Memory B cell (primary cell): Measurements from ENCODE around the gene CTAG1A.
"Not testable (repeated sequence)": the region's sequence is repeated elsewhere in the genome, so short reads cannot be mapped to it uniquely, and the experiment has no call there.

Experiments used
- ATAC-seq: fragments of 150-1000 bp; cut with Tn5 transposase; 2 replicates; pipeline ENCODE4 v1.10.0; 2021; ENCODE audit warnings: low read depth, mild to moderate bottlenecking, moderate library complexity
- DNase-seq, 2 donors: peaks; one replicate each; pipeline ENCODE4 v3.0.0; 2022; ENCODE audit warnings: low spot score in 2 of 2
- H3K27ac Mint-ChIP-seq: one replicate; pipeline ENCODE4 v1.8.0; 2022; ENCODE audit warnings: mild to moderate bottlenecking, moderate library complexity, mixed read lengths
- H3K27me3 Mint-ChIP-seq: one replicate; pipeline ENCODE4 v1.8.0; 2022; ENCODE audit warnings: mixed read lengths
- H3K36me3 Mint-ChIP-seq: one replicate; pipeline ENCODE4 v1.8.0; 2022; ENCODE audit warnings: mild to moderate bottlenecking, mixed read lengths
- H3K4me1 Mint-ChIP-seq: one replicate; pipeline ENCODE4 v1.8.0; 2022; ENCODE audit warnings: mixed read lengths
- H3K4me3 Mint-ChIP-seq: one replicate; pipeline ENCODE4 v1.8.0; 2022; ENCODE audit warnings: mild to moderate bottlenecking, moderate library complexity, mixed read lengths
- H3K9me3 Mint-ChIP-seq: one replicate; pipeline ENCODE4 v1.8.0; 2022; ENCODE audit warnings: mixed read lengths

CTAG1A gene

GRCh38 chrX:154595559-154596249 is 10.8 kb downstream of the CTAG1A start:
- no peaks in the 10 kb centered on the region for H3K9me3 Mint-ChIP-seq
- DNase-seq: no peak
- ATAC-seq: no peak
- H3K36me3 Mint-ChIP-seq: no peaks in the 10 kb centered on the region
- H3K4me1 Mint-ChIP-seq: no peaks in the 10 kb centered on the region
- no peak overlapping the region for H3K27ac Mint-ChIP-seq
- no peak overlapping the region for H3K4me3 Mint-ChIP-seq
- peaks cover 13% of the 10 kb centered on the region for H3K27me3 Mint-ChIP-seq

GRCh38 chrX:154596290-154596929 is 11.5 kb downstream of the CTAG1A start:
- ATAC-seq (no peak), DNase-seq (no peak)
- H3K36me3 Mint-ChIP-seq: no peaks in the 10 kb centered on the region
- H3K4me3 Mint-ChIP-seq: no peak overlapping the region
- H3K27me3 Mint-ChIP-seq: peaks cover 13% of the 10 kb centered on the region
- H3K4me1 Mint-ChIP-seq: no peaks in the 10 kb centered on the region
- H3K9me3 Mint-ChIP-seq: no peaks in the 10 kb centered on the region
- no peak overlapping the region for H3K27ac Mint-ChIP-seq

GRCh38 chrX:154597221-154597620 is 12.3 kb downstream of the CTAG1A start:
- Mint-ChIP-seq H3K36me3 (no peaks in the 10 kb centered on the region), H3K9me3 (no peaks in the 10 kb centered on the region), H3K4me3 (no peak overlapping the region), H3K4me1 (no peaks in the 10 kb centered on the region), H3K27ac (no peak overlapping the region), H3K27me3 (peaks cover 16% of the 10 kb centered on the region)
- DNase-seq (no peak), ATAC-seq (no peak)

GRCh38 chrX:154598656-154599055 is 13.7 kb downstream of the CTAG1A start:
- Mint-ChIP-seq H3K4me3 (no peak overlapping the region), H3K36me3 (no peaks in the 10 kb centered on the region), H3K4me1 (no peaks in the 10 kb centered on the region), H3K27ac (no peak overlapping the region), H3K27me3 (peaks cover 11% of the 10 kb centered on the region), H3K9me3 (no peaks in the 10 kb centered on the region)
- ATAC-seq (no peak), DNase-seq (no peak)

- H3K27me3 Mint-ChIP-seq: peaks cover 11% of the 10 kb centered on the region
- DNase-seq (no peak), ATAC-seq (no peak)
- no peak overlapping the region for H3K4me3 Mint-ChIP-seq
- H3K4me1 Mint-ChIP-seq: no peaks in the 10 kb centered on the region
- no peaks in the 10 kb centered on the region for H3K36me3 Mint-ChIP-seq
- H3K9me3 Mint-ChIP-seq: no peaks in the 10 kb centered on the region
- no peak overlapping the region for H3K27ac Mint-ChIP-seq
Measured at GRCh38 chrX:154599531-154599930, 14.6 kb downstream of the CTAG1A start.

GRCh38 chrX:154600759-154601374 is 15.9 kb downstream of the CTAG1A start:
- Mint-ChIP-seq H3K4me3 (no peak overlapping the region), H3K27ac (no peak overlapping the region), H3K36me3 (no peaks in the 10 kb centered on the region), H3K9me3 (no peaks in the 10 kb centered on the region), H3K27me3 (peaks cover 9% of the 10 kb centered on the region), H3K4me1 (no peaks in the 10 kb centered on the region)
- ATAC-seq (no peak), DNase-seq (no peak)

GRCh38 chrX:154602226-154602625 is 17.3 kb downstream of the CTAG1A start:
- no peaks in the 10 kb centered on the region for H3K4me1 Mint-ChIP-seq
- H3K36me3 Mint-ChIP-seq: no peaks in the 10 kb centered on the region
- no peak overlapping the region for H3K4me3 Mint-ChIP-seq
- ATAC-seq: no peak
- H3K27me3 Mint-ChIP-seq: peaks cover 12% of the 10 kb centered on the region
- no peaks in the 10 kb centered on the region for H3K9me3 Mint-ChIP-seq
- no peak overlapping the region for H3K27ac Mint-ChIP-seq
- no peak for DNase-seq

- Mint-ChIP-seq H3K4me1 (no peaks in the 10 kb centered on the region), H3K9me3 (no peaks in the 10 kb centered on the region)
Measured at GRCh38 chrX:154602766-154603437, 18.0 kb downstream of the CTAG1A start.

GRCh38 chrX:154603438-154604430 is 18.8 kb downstream of the CTAG1A start:
- H3K27ac Mint-ChIP-seq: no peak overlapping the region
- H3K36me3 Mint-ChIP-seq: no peaks in the 10 kb centered on the region
- ATAC-seq (no peak), DNase-seq (no peak)
- H3K9me3 Mint-ChIP-seq: no peaks in the 10 kb centered on the region
- peaks cover 11% of the 10 kb centered on the region for H3K27me3 Mint-ChIP-seq
- H3K4me1 Mint-ChIP-seq: no peaks in the 10 kb centered on the region
- H3K4me3 Mint-ChIP-seq: no peak overlapping the region

More at GRCh38 chrX:154602766-154603437, 18.0 kb downstream of the CTAG1A start:
- Mint-ChIP-seq H3K4me3 (no peak overlapping the region), H3K36me3 (no peaks in the 10 kb centered on the region), H3K27ac (no peak overlapping the region), H3K27me3 (peaks cover 11% of the 10 kb centered on the region)
- DNase-seq: no peak
- no peak for ATAC-seq

- no peaks in the 10 kb centered on the region for H3K36me3 Mint-ChIP-seq
- H3K27ac Mint-ChIP-seq: no peak overlapping the region
- H3K4me1 Mint-ChIP-seq: no peaks in the 10 kb centered on the region
- H3K4me3 Mint-ChIP-seq: no peak overlapping the region
- no peaks in the 10 kb centered on the region for H3K9me3 Mint-ChIP-seq
- ATAC-seq: no peak
- peaks cover 9% of the 10 kb centered on the region for H3K27me3 Mint-ChIP-seq
- DNase-seq: no peak
Measured at GRCh38 chrX:154605566-154605965, 20.6 kb downstream of the CTAG1A start.

- H3K36me3 Mint-ChIP-seq: no peaks in the 10 kb centered on the region
- H3K4me1 Mint-ChIP-seq: no peaks in the 10 kb centered on the region
- H3K9me3 Mint-ChIP-seq: no peaks in the 10 kb centered on the region
- DNase-seq: no peak
- no peak overlapping the region for H3K4me3 Mint-ChIP-seq
- H3K27me3 Mint-ChIP-seq: peaks cover 5% of the 10 kb centered on the region
- no peak for ATAC-seq
- H3K27ac Mint-ChIP-seq: no peak overlapping the region
Measured at GRCh38 chrX:154607370-154607769, 22.4 kb downstream of the CTAG1A start.

- DNase-seq, H3K4me1 Mint-ChIP-seq, ATAC-seq, H3K4me3 Mint-ChIP-seq, H3K27me3 Mint-ChIP-seq, H3K27ac Mint-ChIP-seq, H3K36me3 Mint-ChIP-seq, H3K9me3 Mint-ChIP-seq: not testable (repeated sequence)
Measured at GRCh38 chrX:154607976-154608375, 23.0 kb downstream of the CTAG1A start.

GRCh38 chrX:154608823-154609222 is 23.9 kb downstream of the CTAG1A start:
- H3K36me3 Mint-ChIP-seq, H3K4me1 Mint-ChIP-seq, H3K27ac Mint-ChIP-seq, H3K9me3 Mint-ChIP-seq, H3K27me3 Mint-ChIP-seq, ATAC-seq, DNase-seq, H3K4me3 Mint-ChIP-seq: not testable (repeated sequence)
